ENCODE measurements around the gene GORASP2. TPM values are rescaled to one million over a fixed set of nuclear protein-coding genes. Genes with fewer than 3 reads are reported as not detected.

The GORASP2 gene
- polyA plus RNA-seq, 1 of the 3 experiments (the other 2 are of a cell fraction): 127 TPM

DNA sequence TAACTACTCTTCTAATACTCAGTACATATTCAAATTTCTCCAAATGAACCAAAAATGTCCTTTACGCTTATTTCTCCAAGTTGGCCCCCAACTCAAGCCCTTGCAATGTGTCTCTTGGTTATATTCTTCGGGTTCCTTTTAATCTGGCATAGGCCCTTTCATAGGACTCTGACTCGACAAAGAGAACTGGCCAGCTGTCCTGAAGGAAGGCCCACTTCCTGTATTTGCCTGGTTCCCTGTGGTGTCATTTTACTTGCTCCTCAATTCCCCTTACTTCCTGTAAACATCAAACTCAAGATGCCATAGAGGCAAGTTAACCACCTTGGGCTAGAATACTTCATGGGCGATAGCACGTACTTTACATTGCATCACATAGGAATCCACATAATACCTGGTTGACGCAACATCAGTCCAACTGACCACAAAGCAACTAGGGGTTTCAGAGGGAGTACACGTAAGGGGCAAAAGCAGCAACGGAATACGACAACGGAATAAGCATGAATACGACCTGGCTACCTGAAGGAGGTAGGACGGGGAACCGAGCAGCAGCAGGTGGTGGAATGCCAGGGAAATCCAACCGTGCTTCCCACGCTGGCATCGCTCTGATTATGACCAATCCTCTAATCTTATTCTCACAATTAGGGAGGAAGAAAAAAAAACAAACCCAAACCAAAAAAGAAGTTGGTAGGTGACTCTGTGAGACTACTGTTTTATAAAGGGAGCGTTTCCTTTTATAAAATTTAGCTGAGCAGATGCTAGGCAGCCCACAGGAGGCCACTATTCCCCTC is 823 bp upstream of the GORASP2 start:
- Histone ChIP-seq H3F3A (replicated peaks; ENCODE audit: insufficient read depth) (peaks cover 11% of the 10 kb centered on the region), H3K9ac (peak overlapping the region; percentile 59; the same call in 1 of the 2 replicates), H3K27me3 (ENCODE audit: insufficient read depth) (no peaks in the 10 kb centered on the region), H3K9me2 (no peaks in the 10 kb centered on the region), H3K4me2 (peak overlapping the region; percentile 60; the same call in 1 of the 2 replicates), H3K9me3 (no peaks in the 10 kb centered on the region), H3K4me1 (ENCODE audit: control insufficient read depth in 1 of 2, insufficient read depth in 2 of 2, low read depth in 1 of 2, low read length in 1 of 2) (peaks cover 10 to 16% of the 10 kb centered on the region in 2 experiments), H2AFZ (ENCODE audit: low read depth) (peak overlapping the region; percentile 82), H4K20me1 (ENCODE audit: insufficient read depth) (peaks cover 34% of the 10 kb centered on the region), H3K36me3 (replicated peaks in 1 of 2; ENCODE audit: control insufficient read depth in 1 of 2, insufficient read depth in 2 of 2, low read length in 1 of 2) (peaks cover 4 to 5% of the 10 kb centered on the region in 2 experiments), H3K79me2 (ENCODE audit: insufficient read depth) (peaks cover 41% of the 10 kb centered on the region), H3K27ac (ENCODE audit: low read depth in 2 of 2, low read length in 1 of 2) (peak overlapping the region; percentile 55 to 84), H3K4me3 (ENCODE audit: low read depth in 2 of 2, low read length in 1 of 2) (peak overlapping the region; percentile 45 to 95)
- WGBS (ENCODE audit: low lambda C conversion rate): 69% methylated on average over 17 of the region's 17 CpGs
- no peak for TF ChIP-seq MEF2A (IDR thresholded peaks at IDR 0.05; ENCODE audit: borderline replicate concordance, low read depth)
- TF ChIP-seq, protein P1, sequence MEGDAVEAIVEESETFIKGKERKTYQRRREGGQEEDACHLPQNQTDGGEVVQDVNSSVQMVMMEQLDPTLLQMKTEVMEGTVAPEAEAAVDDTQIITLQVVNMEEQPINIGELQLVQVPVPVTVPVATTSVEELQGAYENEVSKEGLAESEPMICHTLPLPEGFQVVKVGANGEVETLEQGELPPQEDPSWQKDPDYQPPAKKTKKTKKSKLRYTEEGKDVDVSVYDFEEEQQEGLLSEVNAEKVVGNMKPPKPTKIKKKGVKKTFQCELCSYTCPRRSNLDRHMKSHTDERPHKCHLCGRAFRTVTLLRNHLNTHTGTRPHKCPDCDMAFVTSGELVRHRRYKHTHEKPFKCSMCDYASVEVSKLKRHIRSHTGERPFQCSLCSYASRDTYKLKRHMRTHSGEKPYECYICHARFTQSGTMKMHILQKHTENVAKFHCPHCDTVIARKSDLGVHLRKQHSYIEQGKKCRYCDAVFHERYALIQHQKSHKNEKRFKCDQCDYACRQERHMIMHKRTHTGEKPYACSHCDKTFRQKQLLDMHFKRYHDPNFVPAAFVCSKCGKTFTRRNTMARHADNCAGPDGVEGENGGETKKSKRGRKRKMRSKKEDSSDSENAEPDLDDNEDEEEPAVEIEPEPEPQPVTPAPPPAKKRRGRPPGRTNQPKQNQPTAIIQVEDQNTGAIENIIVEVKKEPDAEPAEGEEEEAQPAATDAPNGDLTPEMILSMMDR (IDR thresholded peaks at IDR 0.05): no peak
- TF ChIP-seq, protein P2, sequence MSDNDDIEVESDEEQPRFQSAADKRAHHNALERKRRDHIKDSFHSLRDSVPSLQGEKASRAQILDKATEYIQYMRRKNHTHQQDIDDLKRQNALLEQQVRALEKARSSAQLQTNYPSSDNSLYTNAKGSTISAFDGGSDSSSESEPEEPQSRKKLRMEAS (IDR thresholded peaks at IDR 0.05; ENCODE audit: low read depth): no peak
- TF ChIP-seq, protein P3, sequence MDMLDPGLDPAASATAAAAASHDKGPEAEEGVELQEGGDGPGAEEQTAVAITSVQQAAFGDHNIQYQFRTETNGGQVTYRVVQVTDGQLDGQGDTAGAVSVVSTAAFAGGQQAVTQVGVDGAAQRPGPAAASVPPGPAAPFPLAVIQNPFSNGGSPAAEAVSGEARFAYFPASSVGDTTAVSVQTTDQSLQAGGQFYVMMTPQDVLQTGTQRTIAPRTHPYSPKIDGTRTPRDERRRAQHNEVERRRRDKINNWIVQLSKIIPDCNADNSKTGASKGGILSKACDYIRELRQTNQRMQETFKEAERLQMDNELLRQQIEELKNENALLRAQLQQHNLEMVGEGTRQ (IDR thresholded peaks at IDR 0.05; ENCODE audit: borderline replicate concordance, low read depth, low read length): no peak
- POLR2A ChIA-PET: interaction anchor here (0.9 to 1.4 kb wide), 2 partner anchors 47 to 488 kb away, joined by 4 to 5 read pairs; no protein-coding TSS in a partner anchor
- CTCF ChIA-PET: interaction anchor here (0.6 to 3.9 kb wide), 47 partner anchors 8 to 1808 kb away, joined by 3 to 32 read pairs (median 5); partner anchors contain the start of genes METTL8 and TLK1
- no peak for DNase-seq

DNA sequence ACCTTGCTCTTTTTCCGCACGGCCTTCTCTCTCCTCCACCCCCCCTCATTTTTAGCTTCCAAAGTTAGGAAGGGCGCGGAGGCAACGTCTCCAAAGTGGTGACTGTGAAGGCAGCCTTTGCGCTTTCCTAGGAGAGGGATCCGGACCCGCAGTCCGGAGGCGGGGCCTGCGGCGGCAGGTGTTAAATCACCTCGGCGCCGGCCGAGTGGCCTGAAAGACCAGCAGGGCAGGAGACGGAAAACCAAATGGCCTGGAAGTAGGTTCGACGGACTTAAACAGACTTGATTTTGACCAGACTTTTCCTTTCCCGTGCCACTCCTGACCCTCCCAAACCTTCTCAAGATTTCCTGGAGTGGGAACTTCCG is 615 bp downstream of the GORASP2 start:
- peak overlapping the region; percentile 98 for H3K9ac ChIP-seq
- H2AFZ ChIP-seq (ENCODE audit: low read depth): peak overlapping the region; percentile 76
- ChIA-PET POLR2A (interaction anchor here (1.4 kb wide), 1 partner anchor 487 kb away, joined by 5 read pairs; no protein-coding TSS in a partner anchor), CTCF (interaction anchor here (0.6 to 3.9 kb wide), 44 partner anchors 8 to 1660 kb away, joined by 3 to 32 read pairs (median 6); partner anchors contain the start of genes METTL8 and TLK1)
- peaks cover 10 to 16% of the 10 kb centered on the region in 2 experiments for H3K4me1 ChIP-seq (ENCODE audit: control insufficient read depth in 1 of 2, insufficient read depth in 2 of 2, low read depth in 1 of 2, low read length in 1 of 2)
- no peaks in the 10 kb centered on the region for H3K27me3 ChIP-seq (ENCODE audit: insufficient read depth)
- peaks cover 49% of the 10 kb centered on the region for H4K20me1 ChIP-seq (ENCODE audit: insufficient read depth)
- WGBS (ENCODE audit: low lambda C conversion rate): under 1% methylated on average over 21 of the region's 21 CpGs
- peaks cover 4 to 12% of the 10 kb centered on the region in 2 experiments for H3K36me3 ChIP-seq (replicated peaks in 1 of 2; ENCODE audit: control insufficient read depth in 1 of 2, insufficient read depth in 2 of 2, low read length in 1 of 2)
- DNase-seq: no peak
- no peaks in the 10 kb centered on the region for H3K9me3 ChIP-seq
- peak overlapping the region; percentile 95 to 96 for H3K4me3 ChIP-seq (ENCODE audit: low read depth in 2 of 2, low read length in 1 of 2)
- TF ChIP-seq EZH2phosphoT487 (IDR thresholded peaks at IDR 0.05; ENCODE audit: borderline replicate concordance, low read depth): no peak
- peaks cover 11% of the 10 kb centered on the region for H3F3A ChIP-seq (replicated peaks; ENCODE audit: insufficient read depth)
- peaks cover 55% of the 10 kb centered on the region for H3K79me2 ChIP-seq (ENCODE audit: insufficient read depth)
- no peaks in the 10 kb centered on the region for H3K9me2 ChIP-seq
- H3K4me2 ChIP-seq: peak overlapping the region; percentile 85
- H3K27ac ChIP-seq (ENCODE audit: low read depth in 2 of 2, low read length in 1 of 2): peak overlapping the region; percentile 90 to 92
